ENCODE results near the gene RAB26. TPM values are rescaled to one million over a fixed set of nuclear protein-coding genes. Genes with fewer than 3 reads are reported as not detected.
"Not testable (repeated sequence)": the region's sequence is repeated elsewhere in the genome, so short reads cannot be mapped to it uniquely, and the experiment has no call there.

RAB26 gene
- total and polyA plus RNA-seq, 4 donors = 0.51 to 4.8 (median 2.5) TPM; not detected in 1

DNA sequence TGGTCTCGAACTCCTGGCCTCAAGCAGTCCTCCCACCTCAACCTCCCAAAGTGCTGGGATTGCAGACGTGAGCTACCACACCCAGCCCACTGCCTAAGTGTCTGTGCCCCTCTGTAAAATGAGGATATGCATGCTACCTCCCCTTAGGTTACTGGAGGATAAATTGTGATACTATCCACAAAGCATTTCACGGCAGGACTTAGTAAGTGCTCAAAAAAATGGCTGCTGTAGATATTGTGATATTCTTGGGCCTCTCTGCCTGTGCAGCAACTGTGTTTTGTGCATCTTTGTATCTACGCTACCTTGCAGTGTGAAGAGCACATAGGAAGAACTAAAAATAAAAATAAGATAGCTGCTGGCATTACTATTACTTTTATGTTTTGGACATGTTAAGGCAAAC is 49.9 kb downstream of the RAB26 start:
- no peak for ATAC-seq (ENCODE audit: low FRiP score)
- intact Hi-C loops (cut with DNase I) = no loop called here
- no peak overlapping the region for H3K27ac ChIP-seq (ENCODE audit: low read depth in 1 of 2, low read length in 2 of 2)
- 67 to 73% methylated on average over 4 of the region's 4 CpGs for WGBS, 2 donors
- no peak for DNase-seq
- H3K4me3 ChIP-seq (ENCODE audit: low read length in 2 of 2) = no peak overlapping the region
- H3K27me3 ChIP-seq (ENCODE audit: control insufficient read depth in 1 of 2, insufficient read depth in 2 of 2, low read length in 1 of 2) = no peaks in the 10 kb centered on the region
- H3K36me3 ChIP-seq (ENCODE audit: control insufficient read depth in 1 of 2, insufficient read depth in 2 of 2, low read length in 1 of 2) = no peaks in the 10 kb centered on the region
- no peaks in the 10 kb centered on the region for H3K4me1 ChIP-seq (ENCODE audit: control insufficient read depth in 1 of 2, insufficient read depth in 2 of 2, low read length in 2 of 2)
- no peaks in the 10 kb centered on the region for H3K9me3 ChIP-seq (ENCODE audit: control insufficient read depth, low read length)

DNA sequence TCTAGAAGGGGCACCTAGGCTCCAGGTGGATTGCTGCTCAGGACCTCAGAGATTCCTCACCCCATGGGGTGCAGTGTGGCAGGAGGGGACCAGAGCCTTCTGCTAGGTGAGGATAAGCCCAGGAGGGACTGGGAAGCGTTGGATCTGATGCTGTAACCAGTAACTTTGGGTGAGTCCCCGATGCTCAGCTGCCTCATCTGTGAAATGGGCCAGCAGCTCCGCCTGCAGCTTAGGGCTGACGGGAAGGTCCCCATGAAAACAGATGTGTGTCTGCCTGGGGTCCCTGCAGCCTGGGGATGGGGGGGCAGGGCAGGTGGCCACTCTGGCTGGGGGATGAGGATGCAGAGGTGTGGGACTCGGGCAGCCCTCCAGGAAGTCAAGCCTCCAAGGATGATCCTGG is 50.7 kb downstream of the RAB26 start:
- Histone ChIP-seq H3K27ac (ENCODE audit: low read depth in 1 of 2, low read length in 2 of 2) (no peak overlapping the region), H3K4me1 (ENCODE audit: control insufficient read depth in 1 of 2, insufficient read depth in 2 of 2, low read length in 2 of 2) (no peaks in the 10 kb centered on the region), H3K4me3 (ENCODE audit: low read length in 2 of 2) (no peak overlapping the region), H3K27me3 (ENCODE audit: control insufficient read depth in 1 of 2, insufficient read depth in 2 of 2, low read length in 1 of 2) (no peaks in the 10 kb centered on the region), H3K36me3 (ENCODE audit: control insufficient read depth in 1 of 2, insufficient read depth in 2 of 2, low read length in 1 of 2) (no peaks in the 10 kb centered on the region), H3K9me3 (ENCODE audit: control insufficient read depth, low read length) (no peaks in the 10 kb centered on the region)
- intact Hi-C loops (cut with DNase I) = no loop called here
- no peak for DNase-seq
- WGBS, 2 donors = 76 to 79% methylated on average over 5 of the region's 5 CpGs
- no peak for ATAC-seq (ENCODE audit: low FRiP score)

GRCh38 chr16:2199621-2200139 is 51.3 kb downstream of the RAB26 start:
- no peaks in the 10 kb centered on the region for H3K27me3 ChIP-seq (ENCODE audit: control insufficient read depth in 1 of 2, insufficient read depth in 2 of 2, low read length in 1 of 2)
- H3K27ac ChIP-seq (ENCODE audit: low read depth in 1 of 2, low read length in 2 of 2) = no peak overlapping the region
- 67 to 72% methylated on average over 14 of the region's 14 CpGs for WGBS, 2 donors
- H3K4me3 ChIP-seq (ENCODE audit: low read length in 2 of 2) = no peak overlapping the region
- H3K9me3 ChIP-seq (ENCODE audit: control insufficient read depth, low read length) = no peaks in the 10 kb centered on the region
- no peak for ATAC-seq (ENCODE audit: low FRiP score)
- intact Hi-C loops (cut with DNase I) = no loop called here
- DNase-seq = no peak
- no peaks in the 10 kb centered on the region for H3K4me1 ChIP-seq (ENCODE audit: control insufficient read depth in 1 of 2, insufficient read depth in 2 of 2, low read length in 2 of 2)
- H3K36me3 ChIP-seq (ENCODE audit: control insufficient read depth in 1 of 2, insufficient read depth in 2 of 2, low read length in 1 of 2) = no peaks in the 10 kb centered on the region

DNA sequence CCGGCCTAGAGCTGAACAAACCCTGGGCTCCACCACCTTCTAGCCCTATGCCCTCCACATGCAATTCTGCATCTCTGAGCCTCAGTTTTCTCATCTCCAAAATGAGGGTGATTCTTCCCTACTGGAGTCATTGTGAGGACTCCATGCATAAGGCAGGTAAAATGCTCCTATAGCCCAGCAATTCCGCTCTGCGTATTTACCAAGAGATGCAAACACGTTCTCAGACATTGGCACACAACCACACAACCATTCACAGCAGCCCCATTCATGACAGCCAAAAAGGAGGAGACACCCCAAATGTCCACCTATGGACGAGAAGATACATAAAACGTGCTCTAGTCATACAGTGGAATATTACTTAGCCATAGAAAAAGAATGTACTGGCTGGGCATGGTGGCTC is 51.9 kb downstream of the RAB26 start:
- Histone ChIP-seq H3K27me3 (ENCODE audit: control insufficient read depth in 1 of 2, insufficient read depth in 2 of 2, low read length in 1 of 2) (no peaks in the 10 kb centered on the region), H3K36me3 (ENCODE audit: control insufficient read depth in 1 of 2, insufficient read depth in 2 of 2, low read length in 1 of 2) (no peaks in the 10 kb centered on the region), H3K4me1 (ENCODE audit: control insufficient read depth in 1 of 2, insufficient read depth in 2 of 2, low read length in 2 of 2) (no peaks in the 10 kb centered on the region), H3K9me3 (ENCODE audit: control insufficient read depth, low read length) (no peaks in the 10 kb centered on the region), H3K27ac (ENCODE audit: low read depth in 1 of 2, low read length in 2 of 2) (no peak overlapping the region), H3K4me3 (ENCODE audit: low read length in 2 of 2) (no peak overlapping the region)
- 87 to 90% methylated on average over 6 of the region's 6 CpGs for WGBS, 2 donors
- DNase-seq (no peak), ATAC-seq (ENCODE audit: low FRiP score) (no peak)
- intact Hi-C loops (cut with DNase I) = no loop called here

GRCh38 chr16:2203119-2203688 is 54.8 kb downstream of the RAB26 start:
- WGBS, 2 donors = 93 to 95% methylated on average over 8 of the region's 8 CpGs

More at GRCh38 chr16:2203119-2203688, 54.8 kb downstream of the RAB26 start:
- ATAC-seq (ENCODE audit: low FRiP score); H3K4me3 ChIP-seq (ENCODE audit: low read length in 2 of 2); intact Hi-C loops (cut with DNase I); H3K9me3 ChIP-seq (ENCODE audit: control insufficient read depth, low read length); H3K27ac ChIP-seq (ENCODE audit: low read depth in 1 of 2, low read length in 2 of 2); H3K36me3 ChIP-seq (ENCODE audit: control insufficient read depth in 1 of 2, insufficient read depth in 2 of 2, low read length in 1 of 2); H3K4me1 ChIP-seq (ENCODE audit: control insufficient read depth in 1 of 2, insufficient read depth in 2 of 2, low read length in 2 of 2); DNase-seq; H3K27me3 ChIP-seq (ENCODE audit: control insufficient read depth in 1 of 2, insufficient read depth in 2 of 2, low read length in 1 of 2): not testable (repeated sequence)

Small RNAs within 50 kb of the gene (microRNA-seq; reads per million reads assigned to microRNA genes)
- gene MIR3180-5 = 0 reads per million in 2 donors
- gene MIR4516 = 0 to 1.2 reads per million in 2 donors
- 0 reads per million in 2 donors for gene MIR6511B1

Other genes with a start within 250 kb of the RAB26 start
- not detected for gene HS3ST6, start 230.2 kb upstream of the RAB26 start, total RNA-seq
- gene HS3ST6, start 230.2 kb upstream of the RAB26 start, polyA plus RNA-seq = 1 to 10 TPM in 1 of 2 donors, not detected in 1; 1.1 TPM
- 10 to 100 TPM; 19.5 to 34.6 TPM for gene MSRB1, start 205.4 kb upstream of the RAB26 start, total RNA-seq
- gene MSRB1, start 205.4 kb upstream of the RAB26 start, polyA plus RNA-seq = 10 to 100 TPM; 52.7 to 56.6 TPM
- not detected for gene RPL3L, start 193.9 kb upstream of the RAB26 start, total RNA-seq
- gene RPL3L, start 193.9 kb upstream of the RAB26 start, polyA plus RNA-seq = not detected
- gene NDUFB10, start 189.1 kb upstream of the RAB26 start, total RNA-seq = 10 to 100 TPM; 80.5 to 88.1 TPM
- 100 to 1,000 TPM; 178 to 268 TPM for gene NDUFB10, start 189.1 kb upstream of the RAB26 start, polyA plus RNA-seq
- 1,000 to 10,000 TPM; 1,132 to 1,263 TPM for gene RPS2, start 183.8 kb upstream of the RAB26 start, total RNA-seq
- gene RPS2, start 183.8 kb upstream of the RAB26 start, polyA plus RNA-seq = 1,000 to 10,000 TPM; 1,596 to 2,049 TPM
- gene RNF151, start 181.8 kb upstream of the RAB26 start, total RNA-seq = not detected
- not detected for gene RNF151, start 181.8 kb upstream of the RAB26 start, polyA plus RNA-seq
- gene TBL3, start 176.6 kb upstream of the RAB26 start, total RNA-seq = 10 to 100 TPM; 16.1 to 19.8 TPM
- gene TBL3, start 176.6 kb upstream of the RAB26 start, polyA plus RNA-seq = 10 to 100 TPM; 14.9 to 85.5 TPM
- gene NOXO1, start 167.2 kb upstream of the RAB26 start, total RNA-seq = not detected
- under 1 TPM in 1 of 2 donors, not detected in 1; 0.84 TPM for gene NOXO1, start 167.2 kb upstream of the RAB26 start, polyA plus RNA-seq
- gene GFER, start 164.4 kb upstream of the RAB26 start, total RNA-seq = 10 to 100 TPM; 11.3 to 13.3 TPM
- gene GFER, start 164.4 kb upstream of the RAB26 start, polyA plus RNA-seq = 10 to 100 TPM; 32.5 to 44.2 TPM
- under 1 TPM; 0.36 to 0.57 TPM for gene SYNGR3, start 158.7 kb upstream of the RAB26 start, total RNA-seq
- gene SYNGR3, start 158.7 kb upstream of the RAB26 start, polyA plus RNA-seq = under 1 TPM in 1 of 2 donors, not detected in 1; 0.26 TPM
- 10 to 100 TPM; 31.0 to 34.4 TPM for gene ZNF598, start 138.8 kb upstream of the RAB26 start, total RNA-seq
- gene ZNF598, start 138.8 kb upstream of the RAB26 start, polyA plus RNA-seq = 10 to 100 TPM; 12.8 to 32.9 TPM
- gene NPW, start 128.8 kb upstream of the RAB26 start, total RNA-seq = 1 to 10 TPM in 1 of 2 donors, not detected in 1; 1.2 TPM
- gene NPW, start 128.8 kb upstream of the RAB26 start, polyA plus RNA-seq = under 1 TPM in 1 of 2 donors, not detected in 1; 0.56 TPM
- gene NHERF2, start 121.7 kb upstream of the RAB26 start, total RNA-seq = 100 to 1,000 TPM in 1 of 2 donors, 10 to 100 TPM in 1; 81.8 to 110 TPM
- gene NHERF2, start 121.7 kb upstream of the RAB26 start, polyA plus RNA-seq = 100 to 1,000 TPM; 119 to 133 TPM
- 10 to 100 TPM in 1 of 2 donors, 1 to 10 TPM in 1; 7.4 to 12.9 TPM for gene NTHL1, start 100.8 kb upstream of the RAB26 start, total RNA-seq
- 10 to 100 TPM; 24.4 to 33.8 TPM for gene NTHL1, start 100.8 kb upstream of the RAB26 start, polyA plus RNA-seq
- gene TSC2, start 100.6 kb upstream of the RAB26 start, total RNA-seq = 100 to 1,000 TPM in 1 of 2 donors, 10 to 100 TPM in 1; 92.4 to 146 TPM
- gene TSC2, start 100.6 kb upstream of the RAB26 start, polyA plus RNA-seq = 100 to 1,000 TPM in 1 of 2 donors, 10 to 100 TPM in 1; 16.2 to 166 TPM
- gene PKD1, start 12.7 kb upstream of the RAB26 start, total RNA-seq = 100 to 1,000 TPM; 325 to 337 TPM
- 100 to 1,000 TPM in 1 of 2 donors, 10 to 100 TPM in 1; 42.8 to 270 TPM for gene PKD1, start 12.7 kb upstream of the RAB26 start, polyA plus RNA-seq
- gene TRAF7, start 7.2 kb downstream of the RAB26 start, total RNA-seq = 10 to 100 TPM; 47.7 to 54.4 TPM
- 10 to 100 TPM; 24.4 to 38.0 TPM for gene TRAF7, start 7.2 kb downstream of the RAB26 start, polyA plus RNA-seq
- under 1 TPM in 1 of 2 donors, not detected in 1; 0.15 TPM for gene CASKIN1, start 48.0 kb downstream of the RAB26 start, total RNA-seq
- gene CASKIN1, start 48.0 kb downstream of the RAB26 start, polyA plus RNA-seq = under 1 TPM; 0.13 to 0.28 TPM
- 10 to 100 TPM; 14.1 to 19.9 TPM for gene MLST8, start 56.8 kb downstream of the RAB26 start, total RNA-seq
- 10 to 100 TPM; 23.7 to 50.7 TPM for gene MLST8, start 56.8 kb downstream of the RAB26 start, polyA plus RNA-seq
- 1 to 10 TPM; 3.4 to 6.0 TPM for gene BRICD5, start 62.2 kb downstream of the RAB26 start, total RNA-seq
- gene BRICD5, start 62.2 kb downstream of the RAB26 start, polyA plus RNA-seq = 10 to 100 TPM in 1 of 2 donors, under 1 TPM in 1; 0.88 to 36.1 TPM
- 1 to 10 TPM; 8.9 to 9.1 TPM for gene PGP, start 66.2 kb downstream of the RAB26 start, total RNA-seq
- gene PGP, start 66.2 kb downstream of the RAB26 start, polyA plus RNA-seq = 10 to 100 TPM in 1 of 2 donors, 1 to 10 TPM in 1; 7.3 to 15.4 TPM
- 10 to 100 TPM; 17.3 to 21.5 TPM for gene E4F1, start 75.0 kb downstream of the RAB26 start, total RNA-seq
- gene E4F1, start 75.0 kb downstream of the RAB26 start, polyA plus RNA-seq = 10 to 100 TPM; 12.9 to 75.7 TPM
- gene DNASE1L2, start 87.8 kb downstream of the RAB26 start, total RNA-seq = 1 to 10 TPM in 1 of 2 donors, under 1 TPM in 1; 0.39 to 1.1 TPM
- gene DNASE1L2, start 87.8 kb downstream of the RAB26 start, polyA plus RNA-seq = 1 to 10 TPM in 1 of 2 donors, under 1 TPM in 1; 0.38 to 1.1 TPM
- 10 to 100 TPM; 28.4 to 31.3 TPM for gene ECI1, start 103.0 kb downstream of the RAB26 start, total RNA-seq
- gene ECI1, start 103.0 kb downstream of the RAB26 start, polyA plus RNA-seq = 10 to 100 TPM; 63.0 to 66.0 TPM
- gene RNPS1, start 119.5 kb downstream of the RAB26 start, total RNA-seq = 10 to 100 TPM; 95.5 to 98.4 TPM
- 100 to 1,000 TPM in 1 of 2 donors, 10 to 100 TPM in 1; 96.4 to 101 TPM for gene RNPS1, start 119.5 kb downstream of the RAB26 start, polyA plus RNA-seq
- 10 to 100 TPM; 11.7 to 19.3 TPM for gene ABCA3, start 192.1 kb downstream of the RAB26 start, total RNA-seq
- 1 to 10 TPM; 2.6 to 7.6 TPM for gene ABCA3, start 192.1 kb downstream of the RAB26 start, polyA plus RNA-seq

All from aorta (tissue), 5 donors.